GM12878 (cell line): Measurements from ENCODE around the gene ZKSCAN8. TPM values are rescaled to one million over a fixed set of nuclear protein-coding genes. Genes with fewer than 3 reads are reported as not detected.

ENCODE experiments used
- BHLHE40 ChIP-seq, 2 experiments: fragments of 450-650 bp in 1 of 2; IDR thresholded peaks; 2 replicates each; pipeline ENCODE4 v1.6.1; 2011 to 2017; ENCODE audit warnings: low read depth in 2 of 2, borderline replicate concordance in 1 of 2, improper control_type of control experiment in 1 of 2, low read length in 1 of 2, mild to moderate bottlenecking in 1 of 2
- CHD2 ChIP-seq: IDR thresholded peaks from 2 replicates; pipeline ENCODE4 v1.6.1; 2011; ENCODE audit warnings: low read depth, low read length, improper control_type of control experiment, borderline replicate concordance
- EED ChIP-seq: sonication (generic); IDR thresholded peaks from 2 replicates; pipeline ENCODE4 v1.6.1; 2016; ENCODE audit warnings: antibody characterized with exemption, low read depth
- FOXM1 ChIP-seq: IDR thresholded peaks from 2 replicates; pipeline ENCODE4 v1.6.1; 2012; ENCODE audit warnings: low read depth, mild to moderate bottlenecking, inconsistent platforms, low read length, moderate library complexity
- JUNB ChIP-seq: IDR thresholded peaks from 2 replicates; pipeline ENCODE4 v1.6.1; 2016; ENCODE audit warnings: antibody characterized with exemption, mild to moderate bottlenecking
- MEF2A ChIP-seq: IDR thresholded peaks from 2 replicates; pipeline ENCODE4 v1.6.1; 2011; ENCODE audit warnings: low read depth, mild to moderate bottlenecking, low read length, moderate library complexity; ENCODE audit not compliant: insufficient read depth
- MYB ChIP-seq: fragments of 150-350 bp; IDR thresholded peaks from 2 replicates; pipeline ENCODE4 v1.6.1; 2014; ENCODE audit warnings: mild to moderate bottlenecking, low read depth, low read length, borderline replicate concordance
- NFXL1 ChIP-seq: fragments of 450-650 bp; IDR thresholded peaks from 2 replicates; pipeline ENCODE4 v1.6.1; 2017; ENCODE audit warnings: antibody characterized with exemption, mild to moderate bottlenecking, borderline replicate concordance
- PBX3 ChIP-seq: IDR thresholded peaks from 2 replicates; pipeline ENCODE4 v1.6.1; 2011; ENCODE audit warnings: mild to moderate bottlenecking, low read depth, low read length, moderate library complexity; ENCODE audit not compliant: insufficient replicate concordance
- RUNX3 ChIP-seq: IDR thresholded peaks from 2 replicates; pipeline ENCODE4 v1.6.1; 2012; ENCODE audit warnings: low read length, inconsistent platforms
- SMAD5 ChIP-seq: IDR thresholded peaks from 2 replicates; pipeline ENCODE4 v1.6.1; 2016; ENCODE audit warnings: antibody characterized with exemption, low read depth
- SP1 ChIP-seq: IDR thresholded peaks from one replicate; pipeline ENCODE4 v1.6.1; 2011; ENCODE audit warnings: low read depth, low read length
- STAT1 ChIP-seq: fragments of 450-650 bp; conservative IDR thresholded peaks from 2 replicates; pipeline ENCODE4 v1.6.1; 2014; ENCODE audit warnings: antibody characterized with exemption, mild to moderate bottlenecking
- TBL1XR1 ChIP-seq: IDR thresholded peaks from 2 replicates; pipeline ENCODE4 v1.6.1; 2012; ENCODE audit warnings: low read depth, low read length, improper control_type of control experiment
- ZBTB11 ChIP-seq: fragments of 450-650 bp; formaldehyde crosslinking; IDR thresholded peaks from 2 replicates; pipeline ENCODE4 v1.5.0; 2022; ENCODE audit warnings: mild to moderate bottlenecking, missing genetic modification characterization
- ZNF384 ChIP-seq: IDR thresholded peaks from 2 replicates; pipeline ENCODE4 v1.6.1; 2012; ENCODE audit warnings: low read depth, mild to moderate bottlenecking, low read length, improper control_type of control experiment, borderline replicate concordance
- ZNF622 ChIP-seq: fragments of 450-650 bp; IDR thresholded peaks from 2 replicates; pipeline ENCODE4 v1.6.1; 2017; ENCODE audit warnings: mild to moderate bottlenecking, inconsistent platforms
- ZSCAN29 ChIP-seq: fragments of 450-650 bp; IDR thresholded peaks from 2 replicates; pipeline ENCODE4 v1.6.1; 2017; ENCODE audit warnings: mild to moderate bottlenecking, moderate library complexity
- ZZZ3 ChIP-seq: IDR thresholded peaks from 2 replicates; pipeline ENCODE4 v1.6.1; 2011; ENCODE audit warnings: low read depth; ENCODE audit not compliant: control insufficient read depth, insufficient read length
- polyA plus RNA-seq, 11 experiments: library from polyadenylated mRNA; depleted of rRNA in 4 of 11; unstranded in 6 of 11; stranded (reverse) in 5 of 11; fragments of >200 nt; fragmentation: Nextera tagmentation in 4 of 11; fragmentation: Illumina TruSeq in 1 of 11; extraction: Ambion mirVana in 4 of 11; extraction: Trizol in 1 of 11; gene quantifications; 1 replicate in 1 of 11; 2 replicates in 10 of 11; pipeline versions ENCODE4 v1.2.1 to v1.2.3, GENCODE V29; 2011 to 2016; ENCODE audit warnings: inconsistent platforms in 2 of 11, missing spikeins in 2 of 11, low read depth in 1 of 11
- total RNA-seq, 4 experiments: library from RNA; depleted of rRNA in 3 of 4; stranded (reverse); fragments of >200 nt in 3 of 4; fragmentation: Illumina TruSeq in 1 of 4; extraction: Trizol in 1 of 4; gene quantifications; 2 replicates each; pipeline versions ENCODE4 v1.2.1 to v1.2.3, GENCODE V29; 2013 to 2021
- TF ChIP-seq, protein P1 (sequence below): fragments of 450-650 bp; IDR thresholded peaks from 2 replicates; pipeline ENCODE4 v1.6.1; 2018; ENCODE audit warnings: mild to moderate bottlenecking, low read depth, moderate library complexity; ENCODE audit not compliant: partially characterized antibody
- TF ChIP-seq, protein P2 (sequence below): fragments of 450-650 bp; IDR thresholded peaks from 2 replicates; pipeline ENCODE4 v1.6.1; 2016; ENCODE audit warnings: mild to moderate bottlenecking

ZKSCAN8 gene
- total and polyA plus RNA-seq, 10 of the 15 experiments (the other 5 are each of a cell fraction or from before 2014, with no cell fraction given): 1.0 to 17.9 (median 8.7) TPM

- TF ChIP-seq PBX3 (no peak), EED (peak; percentile 80), STAT1 (peak; percentile 82; the same call in 1 of the 2 replicates), SP1 (peak; percentile 56), FOXM1 (peak; percentile 79), BHLHE40 (IDR thresholded peaks at IDR 0.05; ENCODE audit: borderline replicate concordance in 1 of 2, low read depth in 2 of 2, low read length in 1 of 2) (peak in 1 of 2 experiments; percentile 61; a peak in 3 of 4 replicates), ZZZ3 (no peak), ZNF622 (no peak), MEF2A (peak; percentile 73), SMAD5 (peak; percentile 80), ZSCAN29 (peak; percentile 80), ZBTB11 (CRISPR knock-in tag) (peak; percentile 94), MYB (peak; percentile 90), JUNB (peak; percentile 32; the same call in 1 of the 2 replicates), NFXL1 (no peak), CHD2 (peak; percentile 89), TBL1XR1 (no peak), RUNX3 (peak; percentile 93), ZNF384 (no peak)
- TF ChIP-seq, protein P1, sequence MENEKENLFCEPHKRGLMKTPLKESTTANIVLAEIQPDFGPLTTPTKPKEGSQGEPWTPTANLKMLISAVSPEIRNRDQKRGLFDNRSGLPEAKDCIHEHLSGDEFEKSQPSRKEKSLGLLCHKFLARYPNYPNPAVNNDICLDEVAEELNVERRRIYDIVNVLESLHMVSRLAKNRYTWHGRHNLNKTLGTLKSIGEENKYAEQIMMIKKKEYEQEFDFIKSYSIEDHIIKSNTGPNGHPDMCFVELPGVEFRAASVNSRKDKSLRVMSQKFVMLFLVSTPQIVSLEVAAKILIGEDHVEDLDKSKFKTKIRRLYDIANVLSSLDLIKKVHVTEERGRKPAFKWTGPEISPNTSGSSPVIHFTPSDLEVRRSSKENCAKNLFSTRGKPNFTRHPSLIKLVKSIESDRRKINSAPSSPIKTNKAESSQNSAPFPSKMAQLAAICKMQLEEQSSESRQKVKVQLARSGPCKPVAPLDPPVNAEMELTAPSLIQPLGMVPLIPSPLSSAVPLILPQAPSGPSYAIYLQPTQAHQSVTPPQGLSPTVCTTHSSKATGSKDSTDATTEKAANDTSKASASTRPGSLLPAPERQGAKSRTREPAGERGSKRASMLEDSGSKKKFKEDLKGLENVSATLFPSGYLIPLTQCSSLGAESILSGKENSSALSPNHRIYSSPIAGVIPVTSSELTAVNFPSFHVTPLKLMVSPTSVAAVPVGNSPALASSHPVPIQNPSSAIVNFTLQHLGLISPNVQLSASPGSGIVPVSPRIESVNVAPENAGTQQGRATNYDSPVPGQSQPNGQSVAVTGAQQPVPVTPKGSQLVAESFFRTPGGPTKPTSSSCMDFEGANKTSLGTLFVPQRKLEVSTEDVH: peak; percentile 83
- TF ChIP-seq, protein P2, sequence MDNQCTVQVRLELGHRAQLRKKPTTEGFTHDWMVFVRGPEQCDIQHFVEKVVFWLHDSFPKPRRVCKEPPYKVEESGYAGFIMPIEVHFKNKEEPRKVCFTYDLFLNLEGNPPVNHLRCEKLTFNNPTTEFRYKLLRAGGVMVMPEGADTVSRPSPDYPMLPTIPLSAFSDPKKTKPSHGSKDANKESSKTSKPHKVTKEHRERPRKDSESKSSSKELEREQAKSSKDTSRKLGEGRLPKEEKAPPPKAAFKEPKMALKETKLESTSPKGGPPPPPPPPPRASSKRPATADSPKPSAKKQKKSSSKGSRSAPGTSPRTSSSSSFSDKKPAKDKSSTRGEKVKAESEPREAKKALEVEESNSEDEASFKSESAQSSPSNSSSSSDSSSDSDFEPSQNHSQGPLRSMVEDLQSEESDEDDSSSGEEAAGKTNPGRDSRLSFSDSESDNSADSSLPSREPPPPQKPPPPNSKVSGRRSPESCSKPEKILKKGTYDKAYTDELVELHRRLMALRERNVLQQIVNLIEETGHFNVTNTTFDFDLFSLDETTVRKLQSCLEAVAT: peak; percentile 74; the same call in 1 of the 2 replicates
These were observed 4.8 kb upstream of the ZKSCAN8 start (continued) for GRCh38 chr6:28136585-28137504.
